K562 (cell line): ENCODE results near the gene ANKRD6. TPM values are rescaled to one million over a fixed set of nuclear protein-coding genes. Genes with fewer than 3 reads are reported as not detected.

Source experiments
- ATAC-seq: fragments of 200-7000 bp; cut with Tn5 transposase; 3 replicates; pipeline ENCODE4 v1.9.1; 2020; ENCODE audit warnings: moderate library complexity
- BruUV-seq: library from RNA; stranded (reverse); fragments of 400-500 nt; replicated peaks from 2 replicates; lab custom pipeline; 2021; lab: Mats Ljungman, UMichigan
- CTCF ChIA-PET: fragments of 300-600 bp; formaldehyde crosslinking; extraction: SDS; loops from one replicate; lab custom pipeline; 2021; ENCODE audit warnings: low intra/inter-chr PET ratio; lab: Yijun Ruan, JAX
- POLR2A ChIA-PET: fragments of 300-600, 350-650 bp; sonication (Branson Sonifier 250); formaldehyde crosslinking; extraction: SDS; loops from one replicate; lab custom pipeline; 2021; ENCODE audit warnings: antibody characterized with exemption, inconsistent platforms; lab: Yijun Ruan, JAX
- DNase-seq, 4 experiments: peaks; one replicate each; pipeline versions ENCODE4 v3.0.0 to v3.0.0-alpha.2; 2011 to 2018; ENCODE audit warnings: low spot score in 3 of 4, mixed read lengths in 3 of 4; ENCODE audit errors: extremely low read depth in 1 of 4
- FAIRE-seq: peaks from 2 replicates; lab custom pipeline; 2011; peaks lifted over from hg19 to GRCh38; lab: Jason Lieb, UNC
- H2AFZ ChIP-seq: 2 replicates; pipeline ENCODE4 v1.6.0; 2011; ENCODE audit warnings: low read depth, low read length, control low read depth, inconsistent platforms
- H3K27ac ChIP-seq: fragments of 200-600 bp; 3 replicates; pipeline ENCODE4 v1.8.0; 2011; ENCODE audit warnings: low read depth, mild to moderate bottlenecking, control low read depth, inconsistent platforms, low read length, moderate library complexity, mixed read lengths; ENCODE audit errors: extremely low read depth
- H3K27me3 ChIP-seq, 2 experiments: fragments of 300-600 bp in 1 of 2; 2 replicates in 1 of 2; 3 replicates in 1 of 2; pipeline versions ENCODE4 v1.6.0 to v1.8.0; 2011; ENCODE audit warnings: inconsistent platforms in 2 of 2, low read length in 2 of 2, mild to moderate bottlenecking in 1 of 2, mixed read lengths in 1 of 2, moderate library complexity in 1 of 2; ENCODE audit not compliant: control insufficient read depth in 2 of 2, insufficient read depth in 2 of 2
- H3K36me3 ChIP-seq: fragments of 300-600 bp; 3 replicates; pipeline ENCODE4 v1.8.0; 2011; ENCODE audit warnings: mild to moderate bottlenecking, low read length, inconsistent platforms; ENCODE audit not compliant: control insufficient read depth, insufficient read depth
- H3K4me1 ChIP-seq, 2 experiments: fragments of 200-600 bp in 1 of 2; replicated peaks in 1 of 2; 2 replicates in 1 of 2; 3 replicates in 1 of 2; pipeline versions ENCODE4 v1.5.1 to v1.8.0; 2011; ENCODE audit warnings: inconsistent platforms in 2 of 2, low read length in 2 of 2, mild to moderate bottlenecking in 1 of 2, mixed read lengths in 1 of 2, moderate library complexity in 1 of 2; ENCODE audit not compliant: control insufficient read depth in 2 of 2, insufficient read depth in 2 of 2
- H3K4me2 ChIP-seq: 2 replicates; pipeline ENCODE4 v1.6.1; 2011; ENCODE audit warnings: low read length, control low read depth, inconsistent platforms, mixed read lengths; ENCODE audit not compliant: insufficient read depth
- H3K4me3 ChIP-seq: fragments of 200-600 bp; sonication (generic), shearing (Covaris generic); 2 replicates; pipeline ENCODE4 v1.5.1; 2016; ENCODE audit warnings: control low read depth, inconsistent platforms
- H3K79me2 ChIP-seq: fragments of 200-600 bp; 3 replicates; pipeline ENCODE4 v1.8.0; 2011; ENCODE audit warnings: low read length, inconsistent platforms; ENCODE audit not compliant: control insufficient read depth, insufficient read depth
- H3K9ac ChIP-seq, 2 experiments: 2 replicates each; pipeline versions ENCODE4 v1.6.0 to v1.6.1; 2011; ENCODE audit warnings: low read depth in 2 of 2, low read length in 2 of 2, control low read depth in 1 of 2, inconsistent platforms in 1 of 2, mild to moderate bottlenecking in 1 of 2, mixed read lengths in 1 of 2; ENCODE audit not compliant: insufficient read depth in 1 of 2
- H3K9me1 ChIP-seq: one replicate; pipeline ENCODE4 v1.6.0; 2011; ENCODE audit warnings: inconsistent platforms, mild to moderate bottlenecking, low read length, moderate library complexity; ENCODE audit not compliant: control insufficient read depth, insufficient read depth
- H3K9me3 ChIP-seq: replicated peaks from 2 replicates; pipeline ENCODE4 v1.5.1; 2011; ENCODE audit warnings: low read depth, low read length, inconsistent platforms; ENCODE audit not compliant: control insufficient read depth, insufficient read depth
- H4K20me1 ChIP-seq: replicated peaks from 2 replicates; pipeline ENCODE4 v1.6.1; 2011; ENCODE audit warnings: low read length, inconsistent platforms, mixed read lengths; ENCODE audit not compliant: control insufficient read depth, insufficient read depth
- ETV5 ChIP-seq: sonication (generic); formaldehyde crosslinking; IDR thresholded peaks from 2 replicates; pipeline ENCODE4 v1.4.0; 2020; ENCODE audit warnings: low read depth, mild to moderate bottlenecking, missing genetic modification reagents
- HOMEZ ChIP-seq: fragments of 250-450 bp; sonication (Bioruptor Pico); IDR thresholded peaks from 2 replicates; pipeline ENCODE4 v1.4.0; 2020; ENCODE audit warnings: mild to moderate bottlenecking, moderate library complexity
- IFI16 ChIP-seq: fragments of 250-450 bp; sonication (Bioruptor Pico); IDR thresholded peaks from 2 replicates; pipeline ENCODE4 v2.1.2; 2022; ENCODE audit warnings: mild to moderate bottlenecking, inconsistent platforms
- KAT8 ChIP-seq: fragments of 450-650 bp; IDR thresholded peaks from 2 replicates; pipeline ENCODE4 v1.6.1; 2016; ENCODE audit warnings: low read depth, mild to moderate bottlenecking
- NFYB ChIP-seq: IDR thresholded peaks from 2 replicates; pipeline ENCODE4 v1.6.1; 2011; ENCODE audit warnings: mild to moderate bottlenecking, moderate library complexity; ENCODE audit not compliant: insufficient read length; ENCODE audit errors: extremely low read depth
- NRF1 ChIP-seq, 2 experiments: fragments of 450-650 bp; IDR thresholded peaks in 1 of 2; conservative IDR thresholded peaks in 1 of 2; 2 replicates each; pipeline ENCODE4 v1.6.1; 2014; ENCODE audit warnings: mild to moderate bottlenecking in 2 of 2
- POLR2AphosphoS2 ChIP-seq: IDR thresholded peaks from 2 replicates; pipeline ENCODE4 v1.6.1; 2012; ENCODE audit warnings: low read length, improper control_type of control experiment
- TRIM25 ChIP-seq: fragments of 450-650 bp; IDR thresholded peaks from 2 replicates; pipeline ENCODE4 v1.7.0; 2016; ENCODE audit warnings: borderline replicate concordance
- VEZF1 ChIP-seq: fragments of 200-800 bp; sonication (Bioruptor generic); IDR thresholded peaks from 2 replicates; pipeline ENCODE4 v1.6.1; 2017; ENCODE audit warnings: missing genetic modification characterization, missing compliant biosample characterization
- in situ Hi-C: fragments of 300-500 bp; cut with MboI; formaldehyde crosslinking; loops from 4 replicates; pipeline ENCODE4 v1.15.0; 2018; ENCODE audit warnings: inconsistent platforms, mixed read lengths
- intact Hi-C: fragments of 100-400 bp; cut with micrococcal nuclease; formaldehyde crosslinking; loops from 2 replicates; pipeline ENCODE4 v1.14.2; 2022
- polyA plus RNA-seq, 8 experiments: library from polyadenylated mRNA; depleted of rRNA in 4 of 8; stranded (reverse) in 5 of 8; unstranded in 3 of 8; fragments of >200 nt; fragmentation: Nextera tagmentation in 2 of 8; fragmentation: Illumina TruSeq in 1 of 8; extraction: Ambion mirVana in 2 of 8; extraction: Trizol in 1 of 8; gene quantifications; 2 replicates each; pipeline versions ENCODE4 v1.2.1 to v1.2.3, GENCODE V29; 2011 to 2014; ENCODE audit warnings: inconsistent platforms in 1 of 8, missing spikeins in 1 of 8
- total RNA-seq, 7 experiments: library from RNA; depleted of rRNA in 6 of 7; stranded (reverse); fragments of >200 nt in 6 of 7; fragmentation: Illumina TruSeq in 2 of 7; extraction: Trizol in 2 of 7; gene quantifications; 2 replicates each; pipeline versions ENCODE4 v1.2.1 to v1.2.3, GENCODE V29; 2011 to 2021; ENCODE audit warnings: low replicate concordance in 1 of 7

Gene ANKRD6
- total and polyA plus RNA-seq, 9 of the 15 experiments (the other 6 are each of a cell fraction or from before 2014, with no cell fraction given) = 0.04 to 0.22 (median 0.08) TPM; not detected in 4

- H3K9me1 ChIP-seq = peaks cover 2% of the 10 kb centered on the region
- H3K9ac ChIP-seq = no peak overlapping the region
- H3K79me2 ChIP-seq = no peaks in the 10 kb centered on the region
- DNase-seq (no peak), ATAC-seq (no peak), FAIRE-seq (no peak)
- H2AFZ ChIP-seq = no peak overlapping the region
- TF ChIP-seq IFI16 (CRISPR knock-in tag) = no peak
- TF ChIP-seq ETV5 (CRISPR knock-in tag) = no peak
- TF ChIP-seq POLR2AphosphoS2 = no peak
- no peak for TF ChIP-seq NFYB
- no peak for TF ChIP-seq HOMEZ
- TF ChIP-seq KAT8 = no peak
- no peak for TF ChIP-seq NRF1 (conservative IDR thresholded peaks at IDR 0.05 in 1 of 2, IDR thresholded peaks at IDR 0.05 in 1 of 2)
- no peak for TF ChIP-seq TRIM25
- TF ChIP-seq VEZF1 = no peak
- ChIA-PET CTCF (no interaction called here), POLR2A (no interaction called here)
- in situ Hi-C loops = no loop called here
- no peaks in the 10 kb centered on the region for H3K9me3 ChIP-seq
- no peak overlapping the region for H3K27ac ChIP-seq
- H4K20me1 ChIP-seq = no peaks in the 10 kb centered on the region
- no peak overlapping the region for H3K4me3 ChIP-seq
- no peaks in the 10 kb centered on the region for H3K4me1 ChIP-seq
- no peak overlapping the region for H3K4me2 ChIP-seq
- BruUV-seq = no TSS peak
- no peaks in the 10 kb centered on the region for H3K36me3 ChIP-seq
- intact Hi-C loops = no loop called here
- H3K27me3 ChIP-seq = peaks cover 3 to 4% of the 10 kb centered on the region in 2 experiments; a peak in 2 of 5 replicates
Measured at GRCh38 chr6:89520736-89521135, 87.8 kb downstream of the ANKRD6 start.
